Thymus (tissue), 11 donors: ENCODE data around the gene SLC2A8. TPM values are rescaled to one million over a fixed set of nuclear protein-coding genes. Genes with fewer than 3 reads are reported as not detected.

Source experiments
- DNase-seq, 9 donors: peaks; one replicate each; pipeline ENCODE4 v3.0.0-alpha.2; 2013; ENCODE audit warnings: low spot score in 9 of 9, low read depth in 6 of 9, missing footprints in 1 of 9
- H3K27ac ChIP-seq, 2 donors: one replicate each; pipeline ENCODE4 v1.5.1; 2013; ENCODE audit warnings: control low read depth in 1 of 2, low read depth in 1 of 2, low read length in 1 of 2, mild to moderate bottlenecking in 1 of 2, moderate library complexity in 1 of 2
- H3K27me3 ChIP-seq, 2 donors: one replicate each; pipeline ENCODE4 v1.5.1; 2013; ENCODE audit warnings: low read length in 1 of 2; ENCODE audit not compliant: control insufficient read depth in 2 of 2, insufficient read depth in 1 of 2
- H3K36me3 ChIP-seq, 2 donors: one replicate each; pipeline ENCODE4 v1.5.1; 2013; ENCODE audit warnings: low read length in 1 of 2, mild to moderate bottlenecking in 1 of 2, moderate library complexity in 1 of 2; ENCODE audit not compliant: control insufficient read depth in 2 of 2, insufficient read depth in 2 of 2
- H3K4me1 ChIP-seq, 2 donors: one replicate each; pipeline ENCODE4 v1.5.1; 2013; ENCODE audit warnings: low read length in 2 of 2; ENCODE audit not compliant: control insufficient read depth in 2 of 2, insufficient read depth in 2 of 2
- H3K4me3 ChIP-seq, 2 donors: one replicate each; pipeline ENCODE4 v1.5.1; 2013; ENCODE audit warnings: low read length in 2 of 2, control low read depth in 1 of 2, mild to moderate bottlenecking in 1 of 2
- H3K9me3 ChIP-seq, 2 donors: one replicate each; pipeline ENCODE4 v1.5.1; 2013; ENCODE audit warnings: low read length in 1 of 2, mild to moderate bottlenecking in 1 of 2; ENCODE audit not compliant: control insufficient read depth in 2 of 2, insufficient read depth in 1 of 2
- WGBS: extraction: QIAGEN DNeasy Blood & Tissue Kit; methylation state at CpG from one replicate; pipeline ENCODE4 v1.1.7; 2013; 5-methylcytosine and 5-hydroxymethylcytosine counted together
- polyA plus RNA-seq: library from polyadenylated mRNA; stranded (reverse); fragments of 200-250 nt; gene quantifications from one replicate; pipeline ENCODE4 v1.2.3, GENCODE V29; 2013
- total RNA-seq: library from RNA; stranded (reverse); fragments of 120-200 nt; gene quantifications from one replicate; pipeline ENCODE4 v1.2.4, GENCODE V29; 2013
- donor health status: healthy.

Gene SLC2A8
- total and polyA plus RNA-seq, 2 donors: 3.6 to 7.8 TPM

- Histone ChIP-seq H3K36me3 (no peaks in the 10 kb centered on the region), H3K27ac (no peak overlapping the region), H3K4me3 (no peak overlapping the region), H3K9me3 (peaks cover 0 to 1% of the 10 kb centered on the region in 2 donors), H3K27me3 (peaks cover 36 to 81% of the 10 kb centered on the region in 2 donors), H3K4me1 (no peaks in the 10 kb centered on the region)
- DNase-seq: no peak
- WGBS: 96% methylated on average over 23 of the region's 23 CpGs
Measured at GRCh38 chr9:127404631-127405030, 7.7 kb downstream of the SLC2A8 start.

- no peak for DNase-seq
- Histone ChIP-seq H3K4me1 (no peaks in the 10 kb centered on the region), H3K27me3 (peaks cover 30 to 72% of the 10 kb centered on the region in 2 donors), H3K4me3 (no peak overlapping the region), H3K36me3 (no peaks in the 10 kb centered on the region), H3K9me3 (peaks cover 0 to 1% of the 10 kb centered on the region in 2 donors), H3K27ac (no peak overlapping the region)
- 92% methylated on average over 20 of the region's 20 CpGs for WGBS
Measured at GRCh38 chr9:127405344-127406125, 8.6 kb downstream of the SLC2A8 start.

- no peak overlapping the region for H3K27ac ChIP-seq
- H3K4me3 ChIP-seq: no peak overlapping the region
- H3K36me3 ChIP-seq: no peaks in the 10 kb centered on the region
- WGBS: 97% methylated on average over 13 of the region's 13 CpGs
- no peak for DNase-seq
- peaks cover 25 to 65% of the 10 kb centered on the region in 2 donors for H3K27me3 ChIP-seq
- H3K9me3 ChIP-seq: peaks cover 0 to 1% of the 10 kb centered on the region in 2 donors
- no peaks in the 10 kb centered on the region for H3K4me1 ChIP-seq
Measured at GRCh38 chr9:127406799-127407491, 10.0 kb downstream of the SLC2A8 start.

- no peaks in the 10 kb centered on the region for H3K4me1 ChIP-seq
- DNase-seq: no peak
- H3K4me3 ChIP-seq: no peak overlapping the region
- H3K36me3 ChIP-seq: no peaks in the 10 kb centered on the region
- peaks cover 0 to 1% of the 10 kb centered on the region in 2 donors for H3K9me3 ChIP-seq
- H3K27ac ChIP-seq: no peak overlapping the region
- H3K27me3 ChIP-seq: peaks cover 22 to 65% of the 10 kb centered on the region in 2 donors
- WGBS: 96% methylated on average over 6 of the region's 6 CpGs
Measured at GRCh38 chr9:127407492-127407843, 10.5 kb downstream of the SLC2A8 start.

GRCh38 chr9:127411122-127411521 is 14.2 kb downstream of the SLC2A8 start:
- no peak overlapping the region for H3K4me3 ChIP-seq
- H3K9me3 ChIP-seq: no peaks in the 10 kb centered on the region
- H3K36me3 ChIP-seq: no peaks in the 10 kb centered on the region
- WGBS: 80% methylated on average over 4 of the region's 4 CpGs
- H3K27ac ChIP-seq: no peak overlapping the region
- no peak for DNase-seq
- peaks cover 3 to 45% of the 10 kb centered on the region in 2 donors for H3K27me3 ChIP-seq
- H3K4me1 ChIP-seq: no peaks in the 10 kb centered on the region

GRCh38 chr9:127415141-127415540 is 18.2 kb downstream of the SLC2A8 start:
- H3K27ac ChIP-seq: no peak overlapping the region
- WGBS: 97% methylated on average over 4 of the region's 4 CpGs

GRCh38 chr9:127415657-127416056 is 18.7 kb downstream of the SLC2A8 start:
- Histone ChIP-seq H3K27ac (no peak overlapping the region), H3K4me1 (no peaks in the 10 kb centered on the region), H3K4me3 (no peak overlapping the region), H3K36me3 (no peaks in the 10 kb centered on the region), H3K27me3 (peaks cover 2 to 40% of the 10 kb centered on the region in 2 donors), H3K9me3 (no peaks in the 10 kb centered on the region)
- 84% methylated on average over 1 of the region's 1 CpG for WGBS
- DNase-seq: no peak

More at GRCh38 chr9:127415141-127415540, 18.2 kb downstream of the SLC2A8 start:
- Histone ChIP-seq H3K9me3 (no peaks in the 10 kb centered on the region), H3K4me3 (no peak overlapping the region), H3K4me1 (no peaks in the 10 kb centered on the region), H3K27me3 (peaks cover 3 to 42% of the 10 kb centered on the region in 2 donors), H3K36me3 (no peaks in the 10 kb centered on the region)
- no peak for DNase-seq

- no peaks in the 10 kb centered on the region for H3K9me3 ChIP-seq
- no peak overlapping the region for H3K4me3 ChIP-seq
- peaks cover 0 to 31% of the 10 kb centered on the region in 2 donors for H3K27me3 ChIP-seq
- peaks cover 0 to 4% of the 10 kb centered on the region in 2 donors for H3K4me1 ChIP-seq
- WGBS: 91% methylated on average over 15 of the region's 15 CpGs
- DNase-seq: no peak
- no peak overlapping the region for H3K27ac ChIP-seq
- H3K36me3 ChIP-seq: no peaks in the 10 kb centered on the region
Measured at GRCh38 chr9:127417131-127418036, 20.4 kb downstream of the SLC2A8 start.
